ENCODE data around the gene RNF187. TPM values are rescaled to one million over a fixed set of nuclear protein-coding genes. Genes with fewer than 3 reads are reported as not detected.

The RNF187 gene
- total and polyA plus RNA-seq, 2 of the 13 experiments (the other 11 are each of a cell fraction or from before 2014, with no cell fraction given): 41.3 to 59.4 TPM

GRCh38 chr1:228487336-228488124 is at the start of gene RNF187 (continued):
- TF ChIP-seq HNRNPH1 (optimal IDR thresholded peaks at IDR 0.05; ENCODE audit: low read depth, low read length): no peak
- TF ChIP-seq RAD21 (CRISPR knock-in tag; IDR thresholded peaks at IDR 0.05): peak; percentile 14; the same call in 1 of the 2 replicates
- TF ChIP-seq NR2F2 (IDR thresholded peaks at IDR 0.05; ENCODE audit: borderline replicate concordance, low read depth): no peak
- no peak for TF ChIP-seq ZNF383 (CRISPR knock-in tag; IDR thresholded peaks at IDR 0.05; ENCODE audit: borderline replicate concordance)
- 0 out of 2 replicates have a peak, but pooled peaks have one; percentile 50 for TF ChIP-seq HOXA9 (CRISPR knock-in tag; IDR thresholded peaks at IDR 0.05; ENCODE audit: borderline replicate concordance)
- TF ChIP-seq NFKBIZ (CRISPR knock-in tag; IDR thresholded peaks at IDR 0.05): no peak
- TF ChIP-seq ELF3 (CRISPR knock-in tag; IDR thresholded peaks at IDR 0.05): no peak
- TF ChIP-seq ZNF207 (IDR thresholded peaks at IDR 0.05; ENCODE audit: borderline replicate concordance): no peak
- no peak for TF ChIP-seq HMGXB4 (CRISPR knock-in tag; IDR thresholded peaks at IDR 0.05; ENCODE audit: borderline replicate concordance in 1 of 2, low read depth in 1 of 2)
- no peak for TF ChIP-seq MTA3 (CRISPR knock-in tag; IDR thresholded peaks at IDR 0.05)
- TF ChIP-seq CEBPZ (IDR thresholded peaks at IDR 0.05; ENCODE audit: low read length): no peak
- TF ChIP-seq ZNF431 (CRISPR knock-in tag; IDR thresholded peaks at IDR 0.05; ENCODE audit: borderline replicate concordance, low read depth): no peak
- 0 out of 2 replicates have a peak, but pooled peaks have one; percentile 34 for TF ChIP-seq ZNF672 (CRISPR knock-in tag; IDR thresholded peaks at IDR 0.05)
- TF ChIP-seq RBFOX2 (IDR thresholded peaks at IDR 0.05; ENCODE audit: low read depth, low read length): 0 out of 2 replicates have a peak, but pooled peaks have one; percentile 45
- TF ChIP-seq, protein P1, sequence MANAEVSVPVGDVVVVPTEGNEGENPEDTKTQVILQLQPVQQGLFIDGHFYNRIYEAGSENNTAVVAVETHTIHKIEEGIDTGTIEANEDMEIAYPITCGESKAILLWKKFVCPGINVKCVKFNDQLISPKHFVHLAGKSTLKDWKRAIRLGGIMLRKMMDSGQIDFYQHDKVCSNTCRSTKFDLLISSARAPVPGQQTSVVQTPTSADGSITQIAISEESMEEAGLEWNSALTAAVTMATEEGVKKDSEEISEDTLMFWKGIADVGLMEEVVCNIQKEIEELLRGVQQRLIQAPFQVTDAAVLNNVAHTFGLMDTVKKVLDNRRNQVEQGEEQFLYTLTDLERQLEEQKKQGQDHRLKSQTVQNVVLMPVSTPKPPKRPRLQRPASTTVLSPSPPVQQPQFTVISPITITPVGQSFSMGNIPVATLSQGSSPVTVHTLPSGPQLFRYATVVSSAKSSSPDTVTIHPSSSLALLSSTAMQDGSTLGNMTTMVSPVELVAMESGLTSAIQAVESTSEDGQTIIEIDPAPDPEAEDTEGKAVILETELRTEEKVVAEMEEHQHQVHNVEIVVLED (CRISPR knock-in tag; IDR thresholded peaks at IDR 0.05; ENCODE audit: borderline replicate concordance): no peak
- no peak for TF ChIP-seq MAFF (IDR thresholded peaks at IDR 0.05; ENCODE audit: low read depth, low read length)
- peak in 1 of 2 experiments; percentile 59; a peak in 1 of 4 replicates for TF ChIP-seq POLR2A (IDR thresholded peaks at IDR 0.05; ENCODE audit: insufficient read depth in 1 of 2, low read depth in 2 of 2, low read length in 2 of 2)
- TF ChIP-seq ZBTB14 (CRISPR knock-in tag; IDR thresholded peaks at IDR 0.05): peak; percentile 76; the same call in 1 of the 2 replicates
- TF ChIP-seq RFX1 (IDR thresholded peaks at IDR 0.05): no peak
- TF ChIP-seq, protein P2, sequence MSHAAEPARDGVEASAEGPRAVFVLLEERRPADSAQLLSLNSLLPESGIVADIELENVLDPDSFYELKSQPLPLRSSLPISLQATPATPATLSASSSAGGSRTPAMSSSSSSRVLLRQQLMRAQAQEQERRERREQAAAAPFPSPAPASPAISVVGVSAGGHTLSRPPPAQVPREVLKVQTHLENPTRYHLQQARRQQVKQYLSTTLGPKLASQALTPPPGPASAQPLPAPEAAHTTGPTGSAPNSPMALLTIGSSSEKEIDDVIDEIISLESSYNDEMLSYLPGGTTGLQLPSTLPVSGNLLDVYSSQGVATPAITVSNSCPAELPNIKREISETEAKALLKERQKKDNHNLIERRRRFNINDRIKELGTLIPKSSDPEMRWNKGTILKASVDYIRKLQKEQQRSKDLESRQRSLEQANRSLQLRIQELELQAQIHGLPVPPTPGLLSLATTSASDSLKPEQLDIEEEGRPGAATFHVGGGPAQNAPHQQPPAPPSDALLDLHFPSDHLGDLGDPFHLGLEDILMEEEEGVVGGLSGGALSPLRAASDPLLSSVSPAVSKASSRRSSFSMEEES (CRISPR knock-in tag; IDR thresholded peaks at IDR 0.05): no peak
